Ectodermal cell (in vitro differentiated cells): ENCODE measurements around the gene NSD1.

Experiments used
- H3K27ac ChIP-seq: 2 replicates; pipeline ENCODE4 v1.7.0; 2013; ENCODE audit warnings: mild to moderate bottlenecking, low read depth, low read length; ENCODE audit not compliant: insufficient read depth, poor library complexity, severe bottlenecking
- H3K27me3 ChIP-seq: 2 replicates; pipeline ENCODE4 v1.7.0; 2013; ENCODE audit warnings: mild to moderate bottlenecking, low read length; ENCODE audit not compliant: insufficient read depth, control insufficient read depth, poor library complexity, severe bottlenecking
- H3K36me3 ChIP-seq: one replicate; pipeline ENCODE4 v1.7.0; 2013; ENCODE audit warnings: low read length; ENCODE audit not compliant: control insufficient read depth, insufficient read depth
- H3K4me1 ChIP-seq: one replicate; pipeline ENCODE4 v1.7.0; 2013; ENCODE audit warnings: low read length; ENCODE audit not compliant: control insufficient read depth, insufficient read depth
- H3K4me3 ChIP-seq: 2 replicates; pipeline ENCODE4 v1.7.0; 2013; ENCODE audit warnings: low read depth, low read length, control low read depth; ENCODE audit not compliant: insufficient read depth
- H3K9me3 ChIP-seq: 2 replicates; pipeline ENCODE4 v1.7.0; 2013; ENCODE audit warnings: mild to moderate bottlenecking, low read length, moderate library complexity; ENCODE audit not compliant: control insufficient read depth
- WGBS, 2 experiments: methylation state at CpG; one replicate each; pipeline ENCODE4 v1.1.7; 2013; ENCODE audit warnings: missing lambda C conversion rate in 2 of 2; 5-methylcytosine and 5-hydroxymethylcytosine counted together

NSD1 gene

DNA sequence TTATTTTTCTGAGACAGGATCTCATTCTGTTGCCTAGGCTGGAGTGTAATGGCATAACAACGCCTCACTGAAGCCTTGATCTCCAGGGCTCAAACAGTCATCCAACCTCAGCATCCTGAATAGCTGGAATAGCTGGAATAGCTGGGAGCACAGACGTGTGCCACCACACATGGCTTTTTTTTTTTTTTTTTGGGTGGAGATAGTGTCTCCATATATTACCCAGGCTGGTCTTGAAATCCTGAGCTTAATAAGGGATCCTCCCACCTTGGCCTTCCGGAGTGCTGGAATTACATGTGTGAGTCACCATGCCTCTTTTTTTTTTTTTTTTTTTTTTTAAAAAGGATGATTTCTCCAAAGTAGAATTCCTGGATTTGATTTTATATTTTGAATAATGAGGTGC, 60.7 kb downstream of the NSD1 start:
- H3K27ac ChIP-seq: no peak overlapping the region
- WGBS, 2 experiments: 95 to 100% methylated on average over 2 to 3 of the region's 3 CpGs
- no peaks in the 10 kb centered on the region for H3K4me1 ChIP-seq
- H3K36me3 ChIP-seq: peaks cover 19% of the 10 kb centered on the region
- H3K9me3 ChIP-seq: no peaks in the 10 kb centered on the region
- no peak overlapping the region for H3K4me3 ChIP-seq
- no peaks in the 10 kb centered on the region for H3K27me3 ChIP-seq

- WGBS, 2 experiments: 94 to 97% methylated on average over 9 of the region's 9 CpGs
- no peak overlapping the region for H3K27ac ChIP-seq
These were observed 61.9 kb downstream of the NSD1 start for GRCh38 chr5:177195307-177195952.

GRCh38 chr5:177198738-177199137, 65.2 kb downstream of the NSD1 start:
- H3K27me3 ChIP-seq: no peaks in the 10 kb centered on the region
- 97 to 98% methylated on average over 4 to 5 of the region's 5 CpGs for WGBS, 2 experiments
- H3K9me3 ChIP-seq: no peaks in the 10 kb centered on the region
- H3K4me3 ChIP-seq: no peak overlapping the region
- H3K27ac ChIP-seq: no peak overlapping the region
- H3K4me1 ChIP-seq: no peaks in the 10 kb centered on the region
- peaks cover 25% of the 10 kb centered on the region for H3K36me3 ChIP-seq

More at GRCh38 chr5:177195307-177195952, 61.9 kb downstream of the NSD1 start:
- no peaks in the 10 kb centered on the region for H3K27me3 ChIP-seq
- peaks cover 19% of the 10 kb centered on the region for H3K36me3 ChIP-seq
- H3K4me1 ChIP-seq: no peaks in the 10 kb centered on the region
- no peak overlapping the region for H3K4me3 ChIP-seq
- H3K9me3 ChIP-seq: no peaks in the 10 kb centered on the region

- no peaks in the 10 kb centered on the region for H3K4me1 ChIP-seq
- WGBS, 2 experiments: 94 to 96% methylated on average over 9 of the region's 9 CpGs
- no peak overlapping the region for H3K27ac ChIP-seq
- no peaks in the 10 kb centered on the region for H3K27me3 ChIP-seq
- no peaks in the 10 kb centered on the region for H3K9me3 ChIP-seq
- no peak overlapping the region for H3K4me3 ChIP-seq
- H3K36me3 ChIP-seq: peaks cover 26% of the 10 kb centered on the region
These were observed 70.7 kb downstream of the NSD1 start for GRCh38 chr5:177204281-177204680.

- Histone ChIP-seq H3K4me1 (no peaks in the 10 kb centered on the region), H3K27me3 (no peaks in the 10 kb centered on the region), H3K27ac (no peak overlapping the region), H3K36me3 (peaks cover 62% of the 10 kb centered on the region), H3K9me3 (no peaks in the 10 kb centered on the region), H3K4me3 (no peak overlapping the region)
- WGBS, 2 experiments: 94 to 95% methylated on average over 4 of the region's 4 CpGs
These were observed 76.0 kb downstream of the NSD1 start for GRCh38 chr5:177209610-177210009.

DNA sequence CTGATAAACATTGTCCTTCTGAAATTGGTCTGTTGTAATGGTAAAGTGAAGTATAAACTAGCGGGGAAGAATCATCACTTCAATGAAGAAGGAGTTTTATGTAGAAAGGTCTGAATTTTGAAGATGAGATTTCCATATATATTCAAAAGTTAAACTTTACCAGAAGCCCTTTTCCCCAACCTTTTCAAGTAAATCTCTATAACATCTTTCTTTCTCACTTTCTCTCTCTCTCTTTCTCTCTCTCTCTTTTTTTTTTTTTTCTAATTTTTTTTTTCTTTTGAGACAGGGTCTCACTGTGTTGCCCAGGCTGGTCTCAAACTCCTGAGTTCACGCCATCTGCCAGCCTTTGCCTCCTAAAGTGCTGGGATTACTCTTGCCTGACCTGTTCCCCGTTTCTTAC, 78.7 kb downstream of the NSD1 start:
- 94 to 100% methylated on average over 2 of the region's 3 CpGs for WGBS, 2 experiments
- H3K27ac ChIP-seq: no peak overlapping the region
- no peak overlapping the region for H3K4me3 ChIP-seq
- no peaks in the 10 kb centered on the region for H3K9me3 ChIP-seq
- H3K4me1 ChIP-seq: no peaks in the 10 kb centered on the region
- H3K27me3 ChIP-seq: no peaks in the 10 kb centered on the region
- peaks cover 56% of the 10 kb centered on the region for H3K36me3 ChIP-seq

GRCh38 chr5:177220576-177220975, 87.0 kb downstream of the NSD1 start:
- Histone ChIP-seq H3K36me3 (no peaks in the 10 kb centered on the region), H3K4me3 (no peak overlapping the region), H3K9me3 (no peaks in the 10 kb centered on the region), H3K4me1 (no peaks in the 10 kb centered on the region), H3K27ac (no peak overlapping the region), H3K27me3 (no peaks in the 10 kb centered on the region)
- WGBS, 2 experiments: 94% methylated on average over 8 of the region's 8 CpGs

GRCh38 chr5:177222269-177222668, 88.7 kb downstream of the NSD1 start:
- H3K9me3 ChIP-seq: no peaks in the 10 kb centered on the region
- H3K4me3 ChIP-seq: no peak overlapping the region
- H3K4me1 ChIP-seq: no peaks in the 10 kb centered on the region
- H3K27me3 ChIP-seq: no peaks in the 10 kb centered on the region
- no peak overlapping the region for H3K27ac ChIP-seq
- 92 to 95% methylated on average over 4 of the region's 4 CpGs for WGBS, 2 experiments
- H3K36me3 ChIP-seq: no peaks in the 10 kb centered on the region

DNA sequence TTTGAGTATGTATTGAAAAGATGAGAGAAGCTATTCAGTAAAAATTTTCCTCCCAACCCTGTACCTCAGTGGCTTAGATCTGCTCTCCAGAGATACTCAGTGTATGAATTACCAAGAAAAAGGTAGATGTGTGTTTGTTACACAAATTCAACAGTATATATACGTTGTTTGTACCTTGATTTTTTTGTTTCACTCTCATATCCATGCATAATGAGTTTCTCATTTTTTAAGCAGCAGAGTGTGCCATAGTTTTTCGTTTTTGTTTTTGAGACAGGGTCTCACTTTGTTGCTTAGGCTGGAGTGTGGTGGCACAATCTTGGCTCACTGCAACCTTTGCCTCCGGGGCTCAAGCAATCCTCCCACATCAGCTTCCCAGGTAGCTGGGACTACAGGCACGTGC, 92.2 kb downstream of the NSD1 start:
- Histone ChIP-seq H3K9me3 (no peaks in the 10 kb centered on the region), H3K4me3 (no peak overlapping the region), H3K36me3 (no peaks in the 10 kb centered on the region), H3K27me3 (no peaks in the 10 kb centered on the region), H3K27ac (no peak overlapping the region), H3K4me1 (no peaks in the 10 kb centered on the region)
- WGBS, 2 experiments: 92% methylated on average over 3 to 4 of the region's 4 CpGs

- Histone ChIP-seq H3K36me3 (no peaks in the 10 kb centered on the region), H3K9me3 (no peaks in the 10 kb centered on the region), H3K4me3 (no peak overlapping the region), H3K27ac (no peak overlapping the region), H3K4me1 (no peaks in the 10 kb centered on the region), H3K27me3 (no peaks in the 10 kb centered on the region)
- WGBS, 2 experiments: 96 to 100% methylated on average over 1 of the region's 1 CpG
These were observed 93.3 kb downstream of the NSD1 start for GRCh38 chr5:177226860-177227259.

GRCh38 chr5:177228751-177229150, 95.2 kb downstream of the NSD1 start:
- H3K27ac ChIP-seq: no peak overlapping the region
- H3K36me3 ChIP-seq: no peaks in the 10 kb centered on the region
- H3K4me3 ChIP-seq: no peak overlapping the region
- no peaks in the 10 kb centered on the region for H3K9me3 ChIP-seq
- H3K27me3 ChIP-seq: no peaks in the 10 kb centered on the region
- WGBS, 2 experiments: 96 to 100% methylated on average over 3 of the region's 3 CpGs
- no peaks in the 10 kb centered on the region for H3K4me1 ChIP-seq
